AG04450 (cell line): ENCODE results near the gene AK5. TPM values are rescaled to one million over a fixed set of nuclear protein-coding genes. Genes with fewer than 3 reads are reported as not detected.

ENCODE experiments used
- CTCF ChIA-PET: fragments of 300-600, 350-600 bp; formaldehyde crosslinking; extraction: SDS; loops from one replicate; lab custom pipeline; 2022; ENCODE audit warnings: antibody characterized with exemption, inconsistent platforms; lab: Charles Lee
- POLR2A ChIA-PET: fragments of 350-600 bp; formaldehyde crosslinking; extraction: SDS; loops from one replicate; lab custom pipeline; 2021; ENCODE audit warnings: antibody characterized with exemption, inconsistent platforms; lab: Yijun Ruan, JAX
- DNase-seq: peaks from one replicate; pipeline ENCODE4 v3.0.0-alpha.2; 2011; ENCODE audit warnings: low read depth, low spot score
- H3K27ac ChIP-seq: one replicate; pipeline ENCODE4 v1.5.1; 2012; ENCODE audit warnings: low read depth, low read length, control low read depth
- H3K27me3 ChIP-seq: one replicate; pipeline ENCODE4 v1.6.0; 2012; ENCODE audit warnings: low read length; ENCODE audit not compliant: control insufficient read depth, insufficient read depth
- H3K4me3 ChIP-seq: 2 replicates; pipeline ENCODE4 v1.5.1; 2011; ENCODE audit warnings: mild to moderate bottlenecking, low read depth, low read length, control low read depth
- H3K9me3 ChIP-seq: 2 replicates; pipeline ENCODE4 v1.5.1; 2012; ENCODE audit warnings: low read length; ENCODE audit not compliant: control insufficient read depth, insufficient read depth
- CTCF ChIP-seq: IDR thresholded peaks from 2 replicates; pipeline ENCODE4 v1.5.1; 2011; ENCODE audit warnings: low read depth, low read length, control low read depth, inconsistent platforms
- polyA plus RNA-seq: library from polyadenylated mRNA; depleted of rRNA; stranded (reverse); fragments of >200 nt; gene quantifications from 2 replicates; pipeline ENCODE4 v1.2.3, GENCODE V29; 2011

The AK5 gene
- polyA plus RNA-seq, 1 experiment, result 45.1 TPM

GRCh38 chr1:77434967-77435366 is 153.1 kb downstream of the AK5 start:
- DNase-seq, result no peak
- H3K27ac ChIP-seq, result no peak overlapping the region
- TF ChIP-seq CTCF, result no peak
- CTCF ChIA-PET, result interaction anchor here (0.9 kb wide), 1 partner anchor 99 kb away, joined by 3 read pairs; no protein-coding TSS in a partner anchor
- POLR2A ChIA-PET, result no interaction called here
- no peaks in the 10 kb centered on the region for H3K9me3 ChIP-seq
- no peaks in the 10 kb centered on the region for H3K27me3 ChIP-seq
- no peak overlapping the region for H3K4me3 ChIP-seq

- Histone ChIP-seq H3K9me3 (0 out of 2 replicates have a peak, but pooled peaks cover 3% of the 10 kb centered on the region), H3K27me3 (no peaks in the 10 kb centered on the region), H3K27ac (no peak overlapping the region), H3K4me3 (peak overlapping the region; percentile 43)
- DNase-seq, result peak; percentile 52
- TF ChIP-seq CTCF, result no peak
- POLR2A ChIA-PET, result interaction anchor here (0.6 kb wide), 1 partner anchor 50 kb away, joined by 8 read pairs; no protein-coding TSS in a partner anchor
- CTCF ChIA-PET, result interaction anchor here (0.6 kb wide), 1 partner anchor 1286 kb away, joined by 4 read pairs; no protein-coding TSS in a partner anchor
These were observed 156.6 kb downstream of the AK5 start for GRCh38 chr1:77438236-77438913.

DNA sequence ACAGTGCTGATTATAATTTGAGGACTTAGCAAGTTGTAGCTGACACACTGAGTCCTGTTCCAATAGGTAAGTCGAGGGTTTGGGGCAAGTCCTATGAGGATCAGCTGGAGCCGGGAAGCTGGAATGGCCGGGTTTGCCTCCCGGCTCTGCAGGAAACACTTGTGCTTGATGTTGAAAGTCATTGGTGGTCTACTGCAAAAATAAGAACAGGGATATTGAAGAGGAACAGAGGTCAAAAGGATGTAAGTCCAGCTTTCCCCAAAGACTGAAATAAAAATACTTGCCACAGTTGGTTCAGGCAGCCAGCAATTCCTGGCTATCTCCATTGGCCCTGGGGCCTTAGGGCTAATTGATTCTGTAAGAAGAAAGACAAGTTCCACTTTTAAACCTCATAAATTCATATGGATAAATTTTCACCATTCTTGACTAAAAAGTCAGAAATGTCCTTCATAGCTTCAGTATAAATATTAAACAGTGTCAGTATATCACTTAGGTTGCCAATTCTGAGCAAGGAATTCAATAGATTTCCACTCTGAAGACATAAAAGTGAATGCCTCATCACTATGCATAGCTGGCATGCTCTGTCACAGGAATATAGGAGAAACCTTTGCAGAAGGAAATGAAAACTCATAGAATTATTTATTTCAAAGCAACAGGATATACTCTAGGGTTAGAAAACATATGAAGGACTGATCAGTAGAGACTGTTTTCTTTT is 165.2 kb downstream of the AK5 start:
- DNase-seq, result no peak
- no peaks in the 10 kb centered on the region for H3K27me3 ChIP-seq
- no peaks in the 10 kb centered on the region; the same call in 1 of the 2 replicates for H3K9me3 ChIP-seq
- TF ChIP-seq CTCF, result no peak
- no peak overlapping the region for H3K4me3 ChIP-seq
- ChIA-PET CTCF (interaction anchor here (1.4 kb wide), 1 partner anchor 86 kb away, joined by 3 read pairs; no protein-coding TSS in a partner anchor), POLR2A (no interaction called here)
- H3K27ac ChIP-seq, result no peak overlapping the region

GRCh38 chr1:77447669-77448068 is 165.8 kb downstream of the AK5 start:
- DNase-seq, result no peak
- TF ChIP-seq CTCF, result no peak
- H3K27ac ChIP-seq, result no peak overlapping the region
- no peaks in the 10 kb centered on the region; the same call in 1 of the 2 replicates for H3K9me3 ChIP-seq
- no peaks in the 10 kb centered on the region for H3K27me3 ChIP-seq
- H3K4me3 ChIP-seq, result no peak overlapping the region
- CTCF ChIA-PET, result no interaction called here
- POLR2A ChIA-PET, result no interaction called here

DNA sequence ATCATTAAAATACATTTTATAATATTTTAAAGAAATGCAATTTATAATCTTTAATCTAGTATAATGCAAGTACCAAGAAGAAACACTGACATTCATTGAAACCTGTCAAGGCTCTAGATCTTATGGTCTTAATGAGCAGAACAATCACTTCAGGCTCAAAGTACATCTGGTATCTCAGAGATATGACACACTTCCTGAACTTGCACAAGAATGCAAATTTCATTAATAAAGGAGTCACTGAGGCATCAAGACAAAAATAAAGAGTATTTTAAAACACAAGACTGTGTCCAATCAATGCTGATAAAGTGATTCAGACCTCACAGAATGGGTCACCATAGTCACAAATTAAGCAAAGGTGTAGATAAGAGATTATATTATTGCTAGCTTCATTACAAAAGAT is 178.1 kb downstream of the AK5 start:
- no peak for TF ChIP-seq CTCF
- H3K9me3 ChIP-seq, result no peaks in the 10 kb centered on the region
- no peaks in the 10 kb centered on the region for H3K27me3 ChIP-seq
- DNase-seq, result no peak
- no peak overlapping the region for H3K4me3 ChIP-seq
- no peak overlapping the region for H3K27ac ChIP-seq
- ChIA-PET POLR2A (interaction anchor here (0.6 kb wide), 1 partner anchor 516 kb away, joined by 4 read pairs; no protein-coding TSS in a partner anchor), CTCF (no interaction called here)
